Stimulated activated naive CD4-positive, alpha-beta T cell treated with Interleukin-2 at 50 U/mL for 16 hours (primary cell): ENCODE measurements around the gene PRKCZ.

Experiments used
- DNase-seq: peaks from one replicate; lab custom pipeline; 2025; lab: John Stamatoyannopoulos, UW

PRKCZ gene

DNA sequence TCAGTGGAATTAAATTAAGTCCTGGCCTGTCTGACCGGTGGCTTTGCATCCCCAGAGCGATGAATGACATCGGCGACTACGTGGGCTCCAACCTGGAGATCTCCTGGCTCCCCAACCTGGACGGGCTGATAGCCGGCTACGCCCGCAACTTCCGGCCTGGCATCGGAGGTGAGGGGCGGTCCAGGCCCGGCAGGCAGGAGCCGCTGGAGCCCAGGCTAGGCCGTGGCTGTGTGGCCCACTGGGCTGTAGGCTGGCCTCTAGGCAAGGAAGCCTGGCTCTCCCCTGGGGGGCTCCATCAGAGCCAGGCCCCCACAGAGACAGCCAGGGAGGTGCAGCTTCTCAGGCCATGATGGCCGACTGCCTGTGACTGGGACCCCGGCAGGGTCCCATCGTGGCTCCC, 25.3 kb upstream of the PRKCZ start:
- DNase-seq = no peak

DNA sequence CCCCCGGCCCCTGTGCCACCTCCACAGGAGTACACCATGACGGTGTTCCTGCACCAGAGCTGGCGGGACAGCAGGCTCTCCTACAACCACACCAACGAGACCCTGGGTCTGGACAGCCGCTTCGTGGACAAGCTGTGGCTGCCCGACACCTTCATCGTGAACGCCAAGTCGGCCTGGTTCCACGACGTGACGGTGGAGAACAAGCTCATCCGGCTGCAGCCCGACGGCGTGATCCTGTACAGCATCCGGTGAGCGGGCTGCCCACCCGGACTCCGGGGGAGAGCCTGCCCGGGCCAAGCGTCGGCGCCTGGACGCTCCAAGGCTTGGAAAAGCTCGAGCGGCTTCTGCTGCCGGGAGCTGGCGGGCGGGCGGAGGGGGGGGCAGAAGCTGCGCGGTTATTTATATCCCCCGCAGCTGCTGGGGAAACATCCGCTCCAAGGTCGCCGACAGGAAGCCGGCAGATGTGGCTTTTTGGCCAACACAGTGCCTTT, 24.7 kb upstream of the PRKCZ start:
- no peak for DNase-seq

- DNase-seq = no peak
These were observed 22.1 kb upstream of the PRKCZ start for GRCh38 chr1:2027961-2028583.

- no peak for DNase-seq
These were observed 21.2 kb upstream of the PRKCZ start for GRCh38 chr1:2028870-2029560.

DNA sequence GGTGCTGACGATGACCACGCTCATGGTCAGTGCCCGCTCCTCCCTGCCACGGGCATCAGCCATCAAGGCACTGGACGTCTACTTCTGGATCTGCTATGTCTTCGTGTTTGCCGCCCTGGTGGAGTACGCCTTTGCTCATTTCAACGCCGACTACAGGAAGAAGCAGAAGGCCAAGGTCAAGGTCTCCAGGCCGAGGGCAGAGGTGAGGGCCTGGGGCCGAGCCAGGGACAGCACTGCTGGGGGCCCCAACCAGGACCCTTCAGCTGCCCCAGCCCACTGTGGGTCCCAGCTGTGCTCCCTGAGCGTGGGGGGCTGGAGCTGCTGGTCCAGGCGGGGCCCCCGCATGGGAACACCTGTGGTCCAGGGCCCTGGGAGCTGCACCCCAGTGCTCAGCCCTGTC, 20.6 kb upstream of the PRKCZ start:
- no peak for DNase-seq

GRCh38 chr1:2030076-2030871, 19.9 kb upstream of the PRKCZ start:
- DNase-seq = no peak

DNA sequence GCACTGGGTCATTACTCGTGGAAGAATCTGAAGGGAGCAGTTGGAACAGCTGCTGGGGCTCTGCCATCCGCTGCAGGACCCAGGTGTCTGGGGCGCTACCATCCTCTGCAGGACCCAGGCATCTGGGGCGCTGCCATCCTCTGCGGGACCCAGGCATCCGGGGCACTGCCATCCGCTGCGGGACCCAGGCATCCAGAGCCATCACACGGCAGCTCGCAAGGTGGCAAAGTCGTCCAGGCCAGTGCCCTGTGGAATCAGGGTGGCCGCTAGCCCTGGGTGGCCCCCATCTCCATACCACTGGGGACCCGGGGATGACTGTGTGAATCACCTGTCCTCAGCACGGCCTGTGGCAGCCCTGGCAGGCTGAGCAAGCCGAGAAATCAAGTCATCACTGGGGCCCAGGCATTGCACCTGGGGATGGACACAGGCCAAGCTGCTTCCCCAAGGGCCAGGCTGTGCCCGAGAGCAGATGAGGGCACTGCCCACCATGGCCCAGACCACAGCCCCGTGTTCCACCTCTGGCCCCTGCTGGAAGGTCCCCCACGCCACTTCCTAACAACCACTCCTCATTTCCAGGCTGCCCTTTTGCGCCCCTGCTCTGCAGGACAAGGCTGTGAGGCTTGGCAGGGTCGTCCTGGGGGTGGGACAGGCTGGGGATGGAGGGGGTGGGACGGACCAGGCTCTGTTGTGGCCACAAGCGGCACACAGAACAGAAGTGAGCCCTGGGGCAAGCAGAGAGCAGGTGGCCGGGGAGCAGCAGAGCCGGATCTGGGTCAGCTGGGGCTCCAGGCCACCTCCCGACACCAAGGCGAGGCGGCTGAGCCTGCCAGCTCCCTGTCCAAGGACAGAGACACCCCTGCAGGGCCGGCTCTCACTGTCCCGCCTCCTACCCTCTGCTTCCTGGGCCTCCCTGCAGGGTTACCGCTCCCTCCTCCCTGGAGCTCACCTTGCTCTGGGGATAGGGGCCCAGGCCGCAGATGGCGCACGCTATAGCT, 18.4 kb upstream of the PRKCZ start:
- DNase-seq = no peak

GRCh38 chr1:2032737-2033136, 17.5 kb upstream of the PRKCZ start:
- DNase-seq = no peak

DNA sequence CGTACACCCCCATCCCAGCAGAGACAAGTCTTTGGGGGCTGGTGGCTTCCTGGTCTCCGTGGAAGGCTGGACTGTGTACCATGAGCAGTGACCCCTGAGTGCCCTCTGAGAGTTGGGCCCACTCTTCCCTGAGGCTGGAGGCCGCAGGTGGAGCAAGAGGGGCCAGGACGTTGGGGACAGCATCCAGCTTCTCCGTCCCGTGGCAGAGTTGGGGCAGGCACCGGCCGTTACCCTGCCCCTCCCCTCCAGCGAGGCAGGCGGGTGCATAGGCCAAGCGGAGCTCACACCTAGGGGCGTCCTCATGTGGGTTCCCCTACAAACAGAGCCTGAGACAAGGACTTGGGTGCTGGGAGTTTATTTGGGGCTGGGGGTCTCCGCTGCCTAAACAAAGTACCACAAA, 17.0 kb upstream of the PRKCZ start:
- no peak for DNase-seq

DNA sequence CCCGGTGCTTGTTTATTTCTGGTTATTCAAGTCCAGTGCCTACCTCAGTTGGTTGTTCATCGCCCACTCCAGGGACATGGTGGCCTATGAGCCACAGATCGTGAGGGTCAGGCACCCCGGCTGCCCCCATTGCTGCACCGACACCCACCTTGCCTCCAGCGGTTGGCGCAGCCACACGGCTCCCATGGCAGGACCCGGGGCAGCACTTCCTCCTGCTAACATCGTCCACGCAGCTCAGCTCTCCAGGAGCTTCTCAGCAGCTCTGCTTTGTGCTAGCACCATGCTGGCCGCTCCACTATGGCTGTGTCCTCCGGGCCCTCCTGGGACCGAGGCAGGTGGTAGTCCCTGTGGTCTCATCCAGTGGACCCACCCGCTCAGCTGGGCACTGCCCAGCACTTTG, 13.9 kb upstream of the PRKCZ start:
- no peak for DNase-seq

DNA sequence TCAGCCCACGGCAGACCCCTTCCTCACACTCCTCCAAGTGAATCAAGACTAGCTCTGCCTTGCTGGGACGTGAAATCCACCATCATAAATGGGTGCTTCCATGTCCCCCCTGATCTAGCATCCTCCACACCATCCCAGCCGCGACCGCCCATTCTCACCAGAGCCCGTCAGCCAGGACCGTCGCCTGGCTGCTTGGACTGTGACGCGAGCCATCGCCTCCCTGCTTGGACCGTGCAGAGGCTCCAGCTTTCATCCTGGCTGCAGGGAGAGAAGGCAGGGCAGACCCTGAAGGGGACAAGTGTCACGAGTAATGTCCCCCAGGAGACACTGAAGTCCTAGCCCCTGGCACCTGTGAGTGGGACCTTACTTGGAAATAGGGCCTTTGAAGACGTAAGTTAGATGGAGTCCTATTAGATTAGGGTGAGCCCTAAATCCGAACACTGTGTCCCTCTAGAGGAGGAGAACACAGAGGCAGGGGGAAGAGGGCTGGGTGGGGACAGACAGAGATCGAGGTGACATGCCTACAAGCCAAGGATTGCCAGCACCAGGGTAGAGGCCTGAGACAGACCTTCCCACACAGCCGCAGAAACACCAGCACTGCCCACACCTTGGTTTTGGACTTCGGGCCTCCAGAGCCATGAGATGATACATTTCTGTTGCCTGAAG, 12.8 kb upstream of the PRKCZ start:
- DNase-seq = no peak

- DNase-seq = no peak
These were observed 12.0 kb upstream of the PRKCZ start for GRCh38 chr1:2038229-2038628.

- no peak for DNase-seq
These were observed 11.0 kb upstream of the PRKCZ start for GRCh38 chr1:2039251-2039650.

DNA sequence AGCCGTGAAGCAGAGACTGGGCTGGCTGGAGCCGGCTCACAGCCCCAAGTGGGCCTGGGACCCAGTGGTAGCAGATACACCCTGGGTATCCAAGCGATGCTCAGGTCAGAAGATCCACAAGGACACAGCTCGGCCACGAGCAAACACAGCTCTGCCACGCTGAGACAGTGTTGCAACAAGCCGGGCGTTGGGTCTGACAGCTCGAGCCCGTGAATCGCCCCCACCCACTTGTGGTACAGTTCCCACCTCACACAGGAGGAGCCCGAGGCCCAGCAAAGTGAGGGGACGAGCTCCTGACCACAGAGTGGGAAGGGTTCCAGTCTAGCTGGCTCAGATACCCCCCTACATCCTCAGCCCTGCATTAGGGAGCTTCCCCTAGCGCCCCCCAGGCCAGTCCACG, 8.9 kb upstream of the PRKCZ start:
- no peak for DNase-seq

GRCh38 chr1:2041887-2042286, 8.3 kb upstream of the PRKCZ start:
- no peak for DNase-seq

DNA sequence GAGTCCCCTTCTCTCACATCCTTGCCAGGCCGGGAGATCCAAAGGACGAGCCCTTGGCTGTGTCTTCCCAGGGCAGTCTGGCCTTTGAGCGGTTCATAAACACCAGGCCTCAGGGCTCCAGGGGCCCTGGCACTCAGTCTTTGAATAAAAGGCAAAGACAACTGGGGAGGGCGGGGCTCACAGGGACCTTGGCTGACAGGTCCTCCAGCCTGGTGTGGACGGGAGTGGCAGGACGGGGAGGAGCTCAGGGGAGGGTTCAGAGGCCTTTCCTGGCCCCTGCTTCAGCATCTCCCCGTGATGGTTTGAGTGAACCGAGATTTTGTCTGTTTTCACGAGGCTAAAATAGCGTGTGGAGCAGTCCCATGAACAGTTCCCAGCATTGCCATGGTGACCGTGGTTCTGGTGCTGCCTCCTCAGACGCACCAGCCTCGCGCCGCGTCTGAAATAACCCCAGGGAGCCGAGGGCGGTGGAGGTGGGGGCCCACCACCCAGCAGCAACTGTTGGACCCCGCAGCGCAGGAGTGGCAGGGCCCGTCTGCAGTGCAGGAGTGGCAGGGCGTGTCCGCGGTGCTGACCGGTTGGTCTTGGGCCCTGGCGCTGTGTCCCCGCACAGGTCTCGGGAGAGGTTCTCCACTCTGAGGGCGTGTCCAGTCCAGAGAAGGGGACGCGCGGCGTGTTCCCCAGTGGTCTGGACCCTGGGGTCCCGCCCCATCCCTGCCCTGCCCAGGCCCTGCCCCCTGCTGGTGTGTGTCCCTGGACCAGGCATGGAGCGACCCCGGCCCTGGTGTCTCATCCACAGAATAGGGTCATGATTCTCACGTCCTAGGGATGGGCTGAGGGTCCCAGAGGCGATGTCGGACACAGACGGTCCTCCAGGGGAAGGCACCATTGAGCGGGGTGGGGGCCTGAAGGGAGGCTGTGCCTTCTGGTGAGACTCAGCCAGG, 7.1 kb upstream of the PRKCZ start:
- no peak for DNase-seq

GRCh38 chr1:2043886-2044285, 6.3 kb upstream of the PRKCZ start:
- no peak for DNase-seq

- DNase-seq = peak; percentile 71
These were observed 5.5 kb upstream of the PRKCZ start for GRCh38 chr1:2044510-2045319.

- no peak for DNase-seq
These were observed 4.6 kb upstream of the PRKCZ start for GRCh38 chr1:2045468-2046173.
